Erythroblast (primary cell): ENCODE measurements around the gene FGF12.

Experiments
- GATA1 ChIP-seq: IDR thresholded peaks from 2 replicates; pipeline ENCODE4 v1.6.1; 2011; ENCODE audit warnings: low read depth, mild to moderate bottlenecking, control low read depth, low read length, moderate library complexity
- POLR2A ChIP-seq: IDR thresholded peaks from 2 replicates; pipeline ENCODE4 v1.6.1; 2011; ENCODE audit warnings: mild to moderate bottlenecking, low read length

DNA sequence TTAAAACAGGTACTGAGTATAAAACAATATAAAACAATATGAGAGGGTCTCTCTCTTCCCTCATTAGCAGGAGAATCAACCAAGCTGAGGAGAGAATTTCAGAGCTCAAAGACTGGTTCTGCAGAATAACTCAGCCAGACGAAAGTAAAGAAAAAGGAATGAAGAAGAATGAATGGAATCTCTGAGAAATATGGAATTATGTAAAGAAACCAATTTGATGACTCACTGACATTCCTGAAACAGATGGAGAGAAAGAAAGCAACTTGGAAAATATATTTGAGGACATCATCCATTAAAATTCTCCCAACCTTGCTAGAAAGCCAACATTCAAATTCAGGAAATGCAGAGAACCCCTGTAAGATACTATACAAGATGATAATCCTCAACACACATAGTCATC, 635.5 kb downstream of the FGF12 start:
- TF ChIP-seq POLR2A (no peak), GATA1 (no peak)
